Endothelial cell of umbilical vein (primary cell): ENCODE measurements around the gene ARHGEF39. TPM values are rescaled to one million over a fixed set of nuclear protein-coding genes. Genes with fewer than 3 reads are reported as not detected.

Experiments used
- BruUV-seq: library from RNA; stranded (reverse); fragments of 400-500 nt; replicated peaks from 2 replicates; lab custom pipeline; 2021; lab: Mats Ljungman, UMichigan
- CTCF ChIA-PET: fragments of 300-600, 350-600 bp; sonication (Branson Sonifier 250); formaldehyde crosslinking; loops from one replicate; lab custom pipeline; 2021; ENCODE audit warnings: antibody characterized with exemption, inconsistent platforms; lab: Charles Lee
- POLR2A ChIA-PET: fragments of 300-600, 350-600 bp; sonication (Branson Sonifier 250); formaldehyde crosslinking; loops from one replicate; lab custom pipeline; 2021; ENCODE audit warnings: antibody characterized with exemption, inconsistent platforms; lab: Charles Lee
- DNase-seq: peaks from one replicate; pipeline ENCODE4 v3.0.0-alpha.2; 2011; ENCODE audit warnings: low read depth, low spot score
- FAIRE-seq: peaks from 2 replicates; lab custom pipeline; 2011; peaks lifted over from hg19 to GRCh38; lab: Jason Lieb, UNC
- H2AFZ ChIP-seq: 2 replicates; pipeline ENCODE4 v1.6.0; 2012; ENCODE audit warnings: low read depth, low read length, control low read depth, inconsistent platforms
- H3K27ac ChIP-seq: 2 replicates; pipeline ENCODE4 v1.5.1; 2011; ENCODE audit warnings: low read depth, mild to moderate bottlenecking, control low read depth, low read length, moderate library complexity; ENCODE audit not compliant: insufficient read depth
- H3K27me3 ChIP-seq, 2 experiments: 2 replicates each; pipeline versions ENCODE4 v1.6.0 to v1.6.1; 2011; ENCODE audit warnings: low read length in 2 of 2, mixed read lengths in 1 of 2; ENCODE audit not compliant: control insufficient read depth in 2 of 2, insufficient read depth in 2 of 2
- H3K36me3 ChIP-seq, 2 experiments: 2 replicates in 1 of 2; 3 replicates in 1 of 2; pipeline ENCODE4 v1.5.1; 2011; ENCODE audit warnings: low read length in 2 of 2, mild to moderate bottlenecking in 1 of 2, moderate library complexity in 1 of 2; ENCODE audit not compliant: control insufficient read depth in 2 of 2, insufficient read depth in 2 of 2; ENCODE audit errors: extremely low read depth in 1 of 2
- H3K4me1 ChIP-seq: 3 replicates; pipeline ENCODE4 v1.5.1; 2011; ENCODE audit warnings: mild to moderate bottlenecking, low read length; ENCODE audit not compliant: control insufficient read depth, insufficient read depth; ENCODE audit errors: extremely low read depth
- H3K4me2 ChIP-seq: 2 replicates; pipeline ENCODE4 v1.6.1; 2011; ENCODE audit warnings: low read length, control low read depth, mixed read lengths; ENCODE audit not compliant: insufficient read depth
- H3K4me3 ChIP-seq, 3 experiments: fragments of 200-600 bp in 1 of 3; sonication (generic), shearing (Covaris generic) in 1 of 3; replicated peaks in 1 of 3; 2 replicates each; pipeline ENCODE4 v1.5.1; 2011 to 2016; ENCODE audit warnings: control low read depth in 3 of 3, low read length in 3 of 3, mild to moderate bottlenecking in 2 of 3, inconsistent platforms in 1 of 3, low read depth in 1 of 3, moderate library complexity in 1 of 3; ENCODE audit not compliant: insufficient read depth in 1 of 3
- H3K79me2 ChIP-seq: 2 replicates; pipeline ENCODE4 v1.6.0; 2012; ENCODE audit warnings: low read length, inconsistent platforms; ENCODE audit not compliant: control insufficient read depth, insufficient read depth
- H3K9ac ChIP-seq: replicated peaks from 2 replicates; pipeline ENCODE3; 2011; ENCODE audit warnings: low read length, control low read depth; ENCODE audit not compliant: insufficient read depth; ENCODE audit errors: extremely low read depth
- H3K9me1 ChIP-seq: replicated peaks from 3 replicates; pipeline ENCODE4 v1.6.0; 2011; ENCODE audit warnings: mild to moderate bottlenecking, low read length; ENCODE audit not compliant: control insufficient read depth, insufficient read depth; ENCODE audit errors: extremely low read depth
- H3K9me3 ChIP-seq: replicated peaks from 2 replicates; pipeline ENCODE4 v1.5.1; 2012; ENCODE audit warnings: low read length, inconsistent platforms; ENCODE audit not compliant: control insufficient read depth, insufficient read depth
- H4K20me1 ChIP-seq: replicated peaks from 2 replicates; pipeline ENCODE3; 2011; ENCODE audit warnings: mild to moderate bottlenecking, low read length; ENCODE audit not compliant: control insufficient read depth, insufficient read depth; ENCODE audit errors: extremely low read depth
- CTCF ChIP-seq, 2 donors: IDR thresholded peaks; 1 replicate in 1 of 2; 2 replicates in 1 of 2; pipeline ENCODE4 v1.5.1; 2011; ENCODE audit warnings: low read length in 2 of 2, mild to moderate bottlenecking in 2 of 2, moderate library complexity in 2 of 2, control low read depth in 1 of 2, inconsistent platforms in 1 of 2, low read depth in 1 of 2; ENCODE audit not compliant: insufficient read depth in 1 of 2; ENCODE audit errors: extremely low read depth in 1 of 2
- EZH2 ChIP-seq: IDR thresholded peaks from 2 replicates; pipeline ENCODE4 v1.6.1; 2012; ENCODE audit warnings: borderline replicate concordance, low read depth, mild to moderate bottlenecking, moderate library complexity, low read length, inconsistent platforms; ENCODE audit not compliant: severe bottlenecking
- FOS ChIP-seq: IDR thresholded peaks from 2 replicates; pipeline ENCODE4 v1.6.1; 2011; ENCODE audit warnings: mild to moderate bottlenecking, low read length, moderate library complexity, borderline replicate concordance; ENCODE audit not compliant: insufficient read depth
- GATA2 ChIP-seq: IDR thresholded peaks from 2 replicates; pipeline ENCODE4 v1.7.0; 2011; ENCODE audit warnings: low read depth, mild to moderate bottlenecking, moderate library complexity, mixed read lengths, low read length; ENCODE audit not compliant: insufficient read length, insufficient read depth
- JUN ChIP-seq: IDR thresholded peaks from 2 replicates; pipeline ENCODE4 v1.6.1; 2011; ENCODE audit warnings: borderline replicate concordance, low read depth; ENCODE audit not compliant: insufficient read length, insufficient read depth
- MAX ChIP-seq: IDR thresholded peaks from 2 replicates; pipeline ENCODE4 v1.6.1; 2011; ENCODE audit not compliant: insufficient read depth, insufficient read length
- MYC ChIP-seq: IDR thresholded peaks from one replicate; pipeline ENCODE4 v1.6.1; 2011; ENCODE audit warnings: mild to moderate bottlenecking, low read depth, low read length
- POLR2A ChIP-seq: IDR thresholded peaks from 2 replicates; pipeline ENCODE4 v1.6.1; 2012; ENCODE audit warnings: low read depth, mild to moderate bottlenecking, control low read depth, low read length
- POLR2AphosphoS5 ChIP-seq: IDR thresholded peaks from 2 replicates; pipeline ENCODE4 v1.6.1; 2012; ENCODE audit warnings: low read depth, mild to moderate bottlenecking, control low read depth, low read length, moderate library complexity; ENCODE audit not compliant: insufficient read depth
- dilution Hi-C: fragments of 300-500 bp; cut with MboI; formaldehyde crosslinking; loops from one replicate; pipeline ENCODE4 v1.15.0; 2019; ENCODE audit warnings: low sequenced_read_pairs; ENCODE audit not compliant: extremely low pct_ligation_motif_present
- intact Hi-C: fragments of 100-400 bp; cut with micrococcal nuclease; formaldehyde crosslinking; loops from one replicate; pipeline ENCODE4 v1.10.0; 2022
- polyA plus RNA-seq, 4 experiments: library from polyadenylated mRNA; depleted of rRNA in 3 of 4; stranded (reverse) in 3 of 4; unstranded in 1 of 4; fragments of >200 nt; gene quantifications; 2 replicates each; pipeline versions ENCODE4 v1.2.1 to v1.2.3, GENCODE V29; 2011 to 2012; ENCODE audit warnings: missing spikeins in 1 of 4
- total RNA-seq: library from RNA; stranded (reverse); gene quantifications from 2 replicates; pipeline ENCODE4 v1.2.3, GENCODE V29; 2021

ARHGEF39 gene
- total and polyA plus RNA-seq, 2 donors (not counting 3 experiments of a cell fraction or from before 2014, with no cell fraction given), result 4.7 to 6.5 TPM

DNA sequence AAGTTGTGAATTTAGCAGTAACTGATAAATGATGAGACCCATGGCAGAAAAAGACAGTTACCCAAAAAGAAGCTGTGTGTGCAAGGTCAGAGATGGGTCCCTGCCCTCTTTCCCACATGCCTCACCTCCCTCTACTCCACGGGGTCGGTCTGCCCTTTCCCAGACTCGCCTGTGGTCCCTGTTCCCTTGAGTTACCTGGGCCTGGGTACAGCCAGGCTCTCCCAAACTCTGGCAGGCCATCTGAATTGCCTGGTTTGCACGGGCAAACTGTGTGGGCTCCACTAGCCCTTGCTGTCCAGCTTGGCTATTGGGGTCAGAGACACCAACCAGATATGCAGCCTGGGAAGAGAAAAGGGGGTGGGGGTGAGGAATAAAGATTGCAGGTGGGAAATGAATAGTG, 43.2 kb upstream of the ARHGEF39 start:
- dilution Hi-C loops, result no loop called here
- POLR2A ChIA-PET, result no interaction called here
- intact Hi-C loops, result no loop called here

GRCh38 chr9:35706951-35707350, 42.0 kb upstream of the ARHGEF39 start:
- Histone ChIP-seq H3K9me3 (no peaks in the 10 kb centered on the region), H3K36me3 (peaks cover 63 to 81% of the 10 kb centered on the region in 2 experiments), H3K27me3 (no peaks in the 10 kb centered on the region), H3K4me1 (no peaks in the 10 kb centered on the region), H3K79me2 (no peaks in the 10 kb centered on the region), H3K9ac (no peak overlapping the region), H3K9me1 (no peaks in the 10 kb centered on the region), H3K27ac (no peak overlapping the region), H2AFZ (no peak overlapping the region), H3K4me2 (no peak overlapping the region), H3K4me3 (no peak overlapping the region), H4K20me1 (no peaks in the 10 kb centered on the region)
- CTCF ChIA-PET, result interaction anchor here (2.0 kb wide), 1 partner anchor 10 kb away, joined by 15 read pairs; no protein-coding TSS in a partner anchor
- dilution Hi-C loops (no loop called here), intact Hi-C loops (no loop called here)
- BruUV-seq, result no TSS peak
- no peak for DNase-seq
- TF ChIP-seq POLR2AphosphoS5, result no peak
- TF ChIP-seq FOS, result no peak
- no peak for TF ChIP-seq POLR2A
- no peak for TF ChIP-seq JUN
- TF ChIP-seq GATA2, result no peak
- TF ChIP-seq MAX, result no peak
- no peak for TF ChIP-seq EZH2
- TF ChIP-seq MYC, result no peak
- TF ChIP-seq CTCF (IDR thresholded peaks at IDR 0.05; ENCODE audit: extremely low read depth in 1 of 2, insufficient read depth in 1 of 2, low read depth in 1 of 2, low read length in 2 of 2), result no peak
- POLR2A ChIA-PET, result no interaction called here
- no peak for FAIRE-seq

More for the DNA sequence above, 43.2 kb upstream of the ARHGEF39 start:
- CTCF ChIA-PET, result interaction anchor here (1.1 to 2.0 kb wide), 2 partner anchors 11 to 21 kb away, joined by 3 to 15 read pairs; no protein-coding TSS in a partner anchor
- FAIRE-seq (no peak), DNase-seq (no peak)
- TF ChIP-seq MYC (no peak), GATA2 (no peak), JUN (no peak), POLR2AphosphoS5 (no peak), MAX (no peak), FOS (no peak), EZH2 (no peak), POLR2A (no peak)
- H3K27me3 ChIP-seq, result no peaks in the 10 kb centered on the region
- no TSS peak for BruUV-seq
- H3K9ac ChIP-seq, result no peak overlapping the region
- H4K20me1 ChIP-seq, result no peaks in the 10 kb centered on the region
- H3K4me3 ChIP-seq, result no peak overlapping the region
- no peaks in the 10 kb centered on the region for H3K4me1 ChIP-seq
- H2AFZ ChIP-seq, result no peak overlapping the region
- no peaks in the 10 kb centered on the region for H3K9me3 ChIP-seq
- H3K4me2 ChIP-seq, result no peak overlapping the region
- no peaks in the 10 kb centered on the region for H3K79me2 ChIP-seq
- no peak overlapping the region for H3K27ac ChIP-seq
- H3K36me3 ChIP-seq, result peaks cover 70 to 82% of the 10 kb centered on the region in 2 experiments
- H3K9me1 ChIP-seq, result no peaks in the 10 kb centered on the region
